HK-2 (cell line): Measurements from ENCODE around the gene FLT4.

Experiments
- DNase-seq: peaks from one replicate; pipeline ENCODE4 v3.0.0-alpha.2; 2018; ENCODE audit not compliant: unreplicated experiment

FLT4 gene

GRCh38 chr5:180607861-180608571 is 41.4 kb downstream of the FLT4 start:
- DNase-seq = no peak

- no peak for DNase-seq
Observed at GRCh38 chr5:180606215-180606785, 43.1 kb downstream of the FLT4 start.

DNA sequence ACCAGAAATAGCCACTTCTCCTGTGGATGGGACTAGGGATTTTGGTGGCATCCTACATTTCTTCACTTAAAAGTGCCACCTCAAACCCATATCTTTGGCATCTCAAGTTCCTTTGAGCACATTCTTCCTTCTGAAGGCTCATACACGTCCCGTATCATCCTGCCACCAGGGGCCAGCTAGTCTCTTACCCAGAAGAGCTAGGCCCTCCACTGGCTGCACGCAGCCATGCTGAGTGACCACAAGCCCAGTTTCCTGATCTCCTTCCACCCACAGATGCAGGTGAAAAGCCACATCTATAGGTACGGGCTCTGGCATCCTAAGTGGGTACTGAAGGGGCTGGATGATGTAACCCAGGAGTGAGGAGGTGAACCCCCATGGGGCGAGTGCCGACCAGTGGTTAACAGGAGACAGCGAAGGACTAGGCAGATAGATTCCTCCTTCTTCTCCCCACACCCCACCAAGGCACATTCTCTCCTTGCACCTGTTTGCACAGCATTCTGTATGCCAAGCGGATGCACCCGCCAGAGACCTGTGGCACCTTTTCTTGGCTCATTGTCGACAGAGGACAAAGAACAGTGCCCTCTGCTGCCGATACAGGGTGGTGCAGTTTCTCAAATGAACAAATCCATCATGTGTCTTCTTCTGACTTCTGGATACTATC is 43.7 kb downstream of the FLT4 start:
- DNase-seq = peak; percentile 33

DNA sequence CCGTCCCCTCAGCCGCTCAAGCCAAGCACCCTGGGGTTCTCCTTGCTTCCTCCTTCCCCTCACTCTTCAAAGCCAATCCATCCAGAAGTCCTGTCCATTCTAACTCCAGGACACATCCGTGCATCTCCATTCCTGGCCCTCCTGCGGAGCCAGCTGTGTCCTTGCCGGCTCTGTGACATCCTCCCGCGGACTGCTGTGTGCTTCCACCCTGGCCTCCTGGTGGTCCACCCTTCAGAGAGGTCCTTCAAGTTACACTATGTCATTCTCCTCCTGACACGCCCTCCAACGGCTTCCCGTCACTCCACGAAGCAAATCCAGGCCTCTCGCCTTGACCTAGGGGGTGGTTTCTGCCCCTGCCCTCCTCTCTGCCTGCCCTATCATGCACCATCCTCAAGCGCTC is 45.1 kb downstream of the FLT4 start:
- no peak for DNase-seq

DNA sequence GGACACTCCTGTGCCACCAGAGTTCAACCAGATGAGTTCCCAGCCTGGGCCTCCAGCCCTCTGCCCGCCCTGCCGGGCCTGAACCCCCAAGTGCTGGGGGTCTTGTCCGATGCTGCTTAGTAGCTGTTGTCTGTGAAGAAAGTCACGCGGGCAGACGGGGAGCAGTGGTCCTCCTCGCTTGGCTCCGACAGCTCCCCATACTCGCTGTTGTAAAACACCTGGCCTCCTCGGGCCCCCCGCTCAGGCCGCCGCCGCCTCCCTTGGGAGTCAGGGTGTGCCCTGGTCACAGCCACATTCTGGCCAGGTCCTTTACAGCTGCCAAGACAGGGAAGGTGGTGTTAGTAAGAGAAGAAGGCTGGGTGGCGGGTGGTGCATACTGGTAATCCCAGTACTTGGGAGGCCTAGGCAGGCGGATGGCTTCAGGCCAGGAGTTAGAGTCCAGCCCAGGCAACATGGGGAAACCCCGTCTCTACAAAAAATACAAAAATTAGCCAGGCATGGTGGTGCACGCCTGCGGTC is 46.3 kb downstream of the FLT4 start:
- no peak for DNase-seq

GRCh38 chr5:180602481-180603075 is 46.8 kb downstream of the FLT4 start:
- no peak for DNase-seq

GRCh38 chr5:180601591-180602480 is 47.6 kb downstream of the FLT4 start:
- no peak for DNase-seq

- DNase-seq = no peak
Observed at GRCh38 chr5:180600554-180601041, 48.8 kb downstream of the FLT4 start.

DNA sequence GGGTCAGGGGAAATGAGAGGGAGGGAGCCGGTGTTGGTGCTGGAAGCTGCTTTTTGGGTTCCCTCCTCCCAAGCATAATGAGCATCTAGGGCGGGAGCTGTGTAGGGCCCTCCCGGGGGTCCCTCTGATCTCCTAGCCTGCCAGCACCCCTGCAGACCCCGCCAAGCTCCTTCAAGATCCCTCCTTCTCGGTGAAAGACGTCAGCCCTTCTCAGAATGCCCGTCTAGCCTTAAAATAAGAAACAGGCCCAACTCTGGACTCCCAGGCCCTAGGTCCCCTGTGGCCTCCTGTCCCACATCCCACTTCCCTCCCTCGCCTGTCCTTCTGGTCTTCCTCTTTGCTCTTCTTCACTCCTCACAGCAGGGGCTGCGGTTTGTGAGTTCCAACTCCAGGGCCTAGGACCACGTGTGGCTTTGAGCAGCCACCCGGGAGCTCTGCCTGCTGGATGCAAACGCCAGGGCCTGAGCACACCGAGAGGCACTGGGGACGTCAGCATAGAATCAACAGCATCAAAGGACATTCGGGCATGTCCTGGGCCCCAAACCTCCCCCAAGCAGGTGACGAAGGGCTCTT is 49.3 kb downstream of the FLT4 start:
- DNase-seq = no peak

DNA sequence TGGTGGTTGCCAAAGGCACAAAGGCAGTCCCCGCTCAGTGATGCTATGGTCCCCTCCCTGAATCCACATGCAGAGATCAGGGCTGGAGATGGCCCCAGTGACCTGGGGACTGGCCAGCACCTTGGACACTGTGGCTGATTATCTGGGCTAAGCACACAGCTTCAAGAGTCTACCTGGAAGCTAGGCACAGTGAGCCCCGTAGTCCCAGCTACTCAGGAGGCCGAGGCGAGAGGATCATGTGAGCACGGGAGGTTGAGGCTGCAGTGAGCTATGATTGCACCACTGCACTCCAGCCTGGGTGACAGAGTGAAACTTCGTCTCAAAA is 49.8 kb downstream of the FLT4 start:
- no peak for DNase-seq

DNA sequence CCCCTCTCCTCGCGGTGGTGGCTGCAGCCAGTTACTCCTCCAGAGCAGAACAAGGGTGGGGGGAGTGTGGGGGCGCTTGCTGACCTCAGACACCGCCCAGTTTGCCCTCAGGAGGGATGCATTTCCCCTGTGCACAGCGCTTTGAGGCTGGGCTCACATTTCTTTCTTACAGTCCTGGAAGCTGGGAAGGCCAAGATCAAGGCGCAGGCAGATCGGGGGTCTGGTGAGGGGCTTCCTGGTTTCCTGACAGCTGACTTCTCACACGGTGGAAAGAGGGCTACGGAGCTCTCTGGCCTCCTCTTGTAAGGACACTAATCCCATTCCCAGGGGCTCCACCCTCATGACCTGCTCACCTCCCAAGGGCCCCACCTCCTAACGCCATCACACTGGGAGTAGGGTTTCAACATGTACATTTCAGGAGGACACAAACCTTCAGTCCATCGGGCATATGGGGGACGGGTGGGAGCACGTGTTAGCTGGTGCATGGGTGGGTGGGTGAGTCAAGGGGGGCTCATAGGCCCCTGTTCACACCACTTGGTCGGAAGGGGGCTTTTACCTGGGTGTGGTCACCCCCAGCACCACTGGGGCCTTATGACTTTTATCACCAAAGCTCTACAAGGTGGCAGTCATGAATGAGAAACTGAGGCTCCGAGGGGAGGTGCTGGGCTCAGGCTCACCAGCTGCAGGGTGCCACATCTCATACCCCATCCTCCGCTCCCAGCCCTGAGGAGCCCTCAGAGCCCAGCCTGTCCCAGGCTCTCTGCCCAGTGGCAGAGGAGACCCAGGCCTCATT is 50.4 kb downstream of the FLT4 start:
- DNase-seq = no peak

DNA sequence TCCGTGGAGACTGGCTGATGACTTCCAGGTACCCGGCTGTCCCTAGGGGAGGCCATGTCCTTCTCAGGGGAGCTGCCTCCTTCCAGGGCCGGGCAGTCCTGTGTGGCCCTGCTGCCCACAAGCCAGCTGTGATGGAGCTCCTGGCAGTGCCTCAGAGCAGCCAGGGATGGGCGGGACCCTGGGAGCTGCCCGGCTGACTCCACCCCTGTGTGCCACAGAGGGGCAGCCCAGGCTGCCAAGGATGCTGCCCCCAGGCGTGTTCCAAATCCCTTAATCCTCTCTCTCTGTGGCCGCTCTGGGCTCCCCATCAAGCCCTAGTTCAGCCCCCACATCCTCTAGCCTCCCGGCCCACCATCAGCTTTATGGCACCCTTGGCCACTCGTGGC is 51.1 kb downstream of the FLT4 start:
- no peak for DNase-seq

DNA sequence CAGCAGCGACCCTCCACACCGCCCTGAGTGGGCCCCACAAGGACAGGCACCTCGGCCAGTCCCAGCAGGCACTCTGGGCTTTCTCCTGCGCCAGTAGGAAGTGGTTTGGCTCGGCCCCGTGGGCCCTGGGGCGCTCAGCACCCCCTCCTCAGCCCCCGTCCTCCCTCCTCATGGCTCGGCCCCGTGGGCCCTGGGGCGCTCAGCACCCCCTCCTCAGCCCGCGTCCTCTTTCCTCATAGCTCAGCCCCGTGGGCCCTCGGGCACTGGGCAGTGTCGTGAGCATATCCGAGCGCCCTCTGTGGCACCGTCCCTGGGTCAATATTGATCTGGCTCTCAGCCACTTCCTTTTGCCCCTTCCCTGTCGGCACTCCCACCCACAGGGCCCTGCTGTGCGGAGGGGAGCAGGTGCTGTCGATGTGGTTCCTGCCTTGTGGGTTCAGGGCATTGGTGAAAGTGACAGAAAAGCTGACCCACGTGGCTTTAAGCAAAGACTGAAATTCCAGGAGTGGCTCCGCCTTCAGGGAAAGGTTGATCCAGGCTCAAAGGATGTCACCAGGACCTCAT is 52.6 kb downstream of the FLT4 start:
- no peak for DNase-seq

DNA sequence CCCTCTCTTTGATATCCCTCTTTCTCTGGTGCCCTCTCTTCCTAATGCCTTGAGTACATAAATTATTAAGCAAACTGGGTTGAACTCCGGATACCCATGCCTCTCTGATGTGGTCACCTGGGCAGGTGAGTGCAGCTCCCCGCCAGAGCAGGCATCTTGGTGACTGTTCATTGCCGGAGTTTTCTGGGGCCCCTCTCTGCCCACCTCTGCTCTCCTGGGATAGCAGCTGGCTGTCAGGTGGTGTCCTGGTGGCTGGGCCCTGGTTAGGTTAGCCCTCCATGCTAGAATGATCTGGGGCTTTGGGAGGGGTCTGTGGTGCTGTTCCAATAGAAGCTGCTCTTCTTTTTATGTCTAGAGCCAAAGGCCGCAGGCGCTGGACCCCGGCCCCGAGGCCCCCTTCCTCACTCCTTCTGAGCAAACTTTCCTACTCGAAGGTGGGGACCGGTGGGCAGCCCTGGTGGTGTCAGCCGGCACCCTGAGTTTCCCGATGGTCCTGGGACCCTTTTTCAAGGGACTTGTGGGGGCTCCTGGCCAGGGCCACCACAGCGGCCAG is 53.2 kb downstream of the FLT4 start:
- no peak for DNase-seq

DNA sequence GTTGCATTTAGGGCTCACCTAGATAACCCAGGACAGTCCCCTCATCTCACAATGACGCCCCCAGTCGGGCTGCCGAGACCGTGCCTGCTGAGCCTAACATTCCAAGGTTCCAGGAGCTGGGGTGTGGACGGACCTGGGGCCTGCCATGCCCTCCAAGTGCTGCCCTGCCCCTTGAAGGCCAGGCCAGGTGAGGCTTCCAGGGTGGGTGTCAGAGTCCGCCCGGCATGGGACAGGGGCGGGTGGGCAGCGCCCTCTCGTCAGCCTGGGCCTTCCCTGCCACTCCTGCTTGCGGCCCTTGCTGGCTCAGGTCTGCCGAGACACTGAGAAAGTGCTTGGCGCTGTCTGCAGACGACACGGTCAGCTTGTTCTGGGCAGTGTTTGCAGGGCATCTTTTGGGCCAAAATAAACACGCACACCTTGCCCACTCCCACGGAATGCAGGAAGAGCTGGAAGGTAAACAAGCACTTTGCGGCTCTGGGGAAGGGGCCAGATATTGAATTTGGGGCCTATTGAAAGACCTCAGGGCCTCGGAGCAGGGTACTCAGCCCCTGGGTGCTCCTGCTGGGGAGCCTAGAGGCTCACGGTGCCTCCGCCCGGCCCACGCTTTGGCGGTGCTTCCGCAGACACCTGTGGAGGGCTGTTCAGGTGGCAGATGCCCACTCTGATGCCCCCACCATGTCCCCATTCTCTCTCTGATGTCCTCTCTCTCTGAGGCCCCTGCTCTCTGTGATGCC is 53.9 kb downstream of the FLT4 start:
- DNase-seq = no peak

DNA sequence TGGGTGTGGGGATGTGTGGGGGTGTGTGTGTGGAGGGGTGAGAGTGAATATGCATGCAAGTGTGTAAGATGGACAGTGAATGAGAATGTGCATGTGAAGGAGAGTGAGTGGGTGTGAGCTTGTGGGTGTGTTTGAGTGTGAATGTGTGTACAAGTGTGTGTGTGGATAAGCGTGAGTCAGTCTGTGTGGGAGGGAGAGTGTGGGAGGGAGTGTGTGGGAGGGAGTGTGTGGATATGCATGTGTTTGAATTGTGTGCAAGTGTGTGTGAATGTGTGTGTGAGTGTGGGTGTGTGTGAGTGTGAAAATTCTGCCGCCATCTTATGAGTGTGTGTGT is 54.4 kb downstream of the FLT4 start:
- DNase-seq = no peak

- no peak for DNase-seq
Observed at GRCh38 chr5:180594311-180595045, 54.9 kb downstream of the FLT4 start.

DNA sequence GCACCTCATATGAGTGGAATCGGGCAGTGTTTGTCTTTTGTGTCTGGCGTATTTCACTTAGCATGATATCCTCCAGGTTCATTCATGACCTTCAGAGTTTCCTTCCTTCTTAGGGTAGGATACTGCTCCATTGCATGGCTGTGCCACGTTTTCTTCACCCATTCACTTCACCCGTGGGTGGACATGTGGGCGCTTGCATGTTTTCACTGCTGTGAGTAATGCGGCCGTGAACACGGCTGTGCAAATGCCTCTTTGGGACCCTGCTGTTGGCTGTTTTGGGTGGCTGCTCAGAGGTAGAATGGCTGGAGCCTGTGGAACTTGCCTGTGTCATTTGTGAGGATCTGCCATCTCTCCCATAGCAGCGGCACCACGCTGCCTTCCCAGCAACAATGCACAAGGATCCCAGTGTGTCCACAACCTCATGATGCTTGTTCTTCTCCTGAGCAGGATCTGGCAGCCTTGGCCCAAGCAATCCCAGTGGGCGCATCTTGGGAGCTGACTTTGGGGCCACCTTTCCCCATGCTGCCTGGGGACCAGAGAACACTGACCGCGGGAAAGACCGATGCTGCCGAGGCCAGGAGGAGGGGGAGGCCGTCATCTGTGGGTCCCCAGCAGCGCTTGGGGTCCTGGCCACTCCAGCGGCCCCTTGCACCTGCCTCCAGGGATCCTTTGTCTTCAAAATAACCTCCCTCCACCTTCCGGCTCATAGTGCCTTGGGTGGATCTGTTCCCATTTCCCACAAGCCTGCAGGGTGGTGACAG is 55.8 kb downstream of the FLT4 start:
- no peak for DNase-seq
